OCI-LY3 (cell line): Measurements from ENCODE around the gene LIPG.

ENCODE experiments used
- EZH2phosphoT487 ChIP-seq: fragments of 200-600 bp; shearing (Covaris generic); IDR thresholded peaks from 2 replicates; pipeline ENCODE4 v1.6.1; 2018; ENCODE audit warnings: antibody characterized with exemption, mixed run types, low read depth
- TF ChIP-seq, protein P1 (sequence below): fragments of 200-600, 300-600 bp; sonication (generic); IDR thresholded peaks from 2 replicates; pipeline ENCODE4 v1.5.1; 2014; ENCODE audit warnings: antibody characterized with exemption, low read length, low read depth

DNA sequence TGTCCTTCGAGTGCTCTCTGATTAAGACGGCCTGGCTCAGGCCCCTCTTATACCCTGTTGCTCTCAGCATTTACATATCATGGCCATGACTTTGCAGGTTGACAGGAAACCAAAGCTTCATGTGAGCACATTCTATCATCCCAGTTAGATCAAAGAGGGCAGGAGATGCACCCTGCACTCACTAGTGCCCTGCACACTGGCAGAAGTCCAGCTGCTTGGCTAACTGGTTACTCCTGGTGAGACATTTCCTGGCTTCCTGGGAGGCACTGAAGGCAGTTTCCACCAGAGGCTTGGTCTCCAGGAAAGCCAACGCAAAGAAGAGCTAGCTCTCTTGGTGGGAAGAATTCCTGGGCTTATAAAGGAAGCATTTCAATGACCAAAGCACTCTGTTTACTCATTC lies 66.3 kb downstream of the LIPG start:
- TF ChIP-seq, protein P1, sequence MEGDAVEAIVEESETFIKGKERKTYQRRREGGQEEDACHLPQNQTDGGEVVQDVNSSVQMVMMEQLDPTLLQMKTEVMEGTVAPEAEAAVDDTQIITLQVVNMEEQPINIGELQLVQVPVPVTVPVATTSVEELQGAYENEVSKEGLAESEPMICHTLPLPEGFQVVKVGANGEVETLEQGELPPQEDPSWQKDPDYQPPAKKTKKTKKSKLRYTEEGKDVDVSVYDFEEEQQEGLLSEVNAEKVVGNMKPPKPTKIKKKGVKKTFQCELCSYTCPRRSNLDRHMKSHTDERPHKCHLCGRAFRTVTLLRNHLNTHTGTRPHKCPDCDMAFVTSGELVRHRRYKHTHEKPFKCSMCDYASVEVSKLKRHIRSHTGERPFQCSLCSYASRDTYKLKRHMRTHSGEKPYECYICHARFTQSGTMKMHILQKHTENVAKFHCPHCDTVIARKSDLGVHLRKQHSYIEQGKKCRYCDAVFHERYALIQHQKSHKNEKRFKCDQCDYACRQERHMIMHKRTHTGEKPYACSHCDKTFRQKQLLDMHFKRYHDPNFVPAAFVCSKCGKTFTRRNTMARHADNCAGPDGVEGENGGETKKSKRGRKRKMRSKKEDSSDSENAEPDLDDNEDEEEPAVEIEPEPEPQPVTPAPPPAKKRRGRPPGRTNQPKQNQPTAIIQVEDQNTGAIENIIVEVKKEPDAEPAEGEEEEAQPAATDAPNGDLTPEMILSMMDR: no peak
- no peak for TF ChIP-seq EZH2phosphoT487
